ENCODE results near the gene ONECUT2.

- TF ChIP-seq CTCF (conservative IDR thresholded peaks at IDR 0.05; ENCODE audit: low read depth, low read length) (no peak), EZH2 (IDR thresholded peaks at IDR 0.05; ENCODE audit: borderline replicate concordance, low read depth, low read length, poor library complexity, severe bottlenecking) (peak; percentile 68)
Measured at GRCh38 chr18:57429167-57430078, 5.8 kb upstream of the ONECUT2 start.
